ENCODE results near the gene ASPDH.

ASPDH gene

DNA sequence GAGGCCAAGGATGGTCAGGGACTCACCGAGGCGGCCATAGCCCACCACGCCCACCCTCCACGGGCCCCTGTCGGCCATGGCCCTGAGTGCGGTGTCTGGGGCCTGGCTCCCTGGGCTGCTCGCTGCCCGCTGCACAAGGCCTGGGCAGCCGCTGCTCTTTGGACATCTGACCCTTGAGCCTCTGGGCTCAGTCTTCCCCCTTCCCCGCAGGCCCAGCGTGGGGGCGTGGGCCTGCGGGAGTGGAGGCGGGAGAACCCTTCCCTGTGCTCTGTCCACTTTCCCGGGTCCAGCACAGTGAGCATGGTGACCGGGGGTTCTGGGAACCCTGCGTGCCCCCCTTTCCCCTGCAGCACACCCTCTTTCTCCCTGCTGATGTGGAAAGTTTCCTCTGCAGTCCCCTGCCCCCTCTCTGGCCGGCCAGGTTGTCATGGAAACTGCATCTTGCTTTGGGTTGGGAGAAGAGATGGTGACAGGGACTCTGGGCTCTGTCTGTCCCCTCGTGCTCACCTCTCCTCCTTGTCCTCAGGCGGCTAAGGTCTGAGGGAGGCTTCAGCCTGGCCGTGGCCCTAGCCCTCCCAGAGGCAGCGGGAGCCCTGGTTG is at the start of gene ASPDH:
TSS of gene ASPDH (minus strand) at position 168 of the 600 bp plus-strand sequence. CDS start at position 78, 90 bp downstream.
- no peak for DNase-seq (ENCODE audit: low read depth in 2 of 2)

DNA sequence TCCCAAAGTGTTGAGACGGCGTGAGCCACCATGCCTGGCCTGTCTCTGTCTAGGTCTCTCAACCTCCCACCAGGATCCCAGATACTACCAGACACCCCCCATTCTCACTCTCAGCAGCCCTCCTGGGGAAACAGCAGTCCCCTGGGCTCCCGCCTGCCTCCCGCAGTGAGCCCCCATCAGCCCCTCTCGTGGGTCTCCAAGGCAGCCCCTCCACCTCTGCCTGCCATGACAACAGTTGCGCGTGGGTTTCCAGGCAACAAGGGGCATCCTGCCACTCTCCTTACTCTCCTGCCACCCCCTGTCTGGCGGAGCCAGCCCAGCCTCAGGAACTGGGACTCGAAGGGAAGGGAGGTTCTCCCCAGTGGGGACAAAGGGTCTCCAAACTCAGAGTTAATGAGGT is 49.3 kb upstream of the ASPDH start:
- DNase-seq (ENCODE audit: low read depth in 2 of 2) = no peak

DNA sequence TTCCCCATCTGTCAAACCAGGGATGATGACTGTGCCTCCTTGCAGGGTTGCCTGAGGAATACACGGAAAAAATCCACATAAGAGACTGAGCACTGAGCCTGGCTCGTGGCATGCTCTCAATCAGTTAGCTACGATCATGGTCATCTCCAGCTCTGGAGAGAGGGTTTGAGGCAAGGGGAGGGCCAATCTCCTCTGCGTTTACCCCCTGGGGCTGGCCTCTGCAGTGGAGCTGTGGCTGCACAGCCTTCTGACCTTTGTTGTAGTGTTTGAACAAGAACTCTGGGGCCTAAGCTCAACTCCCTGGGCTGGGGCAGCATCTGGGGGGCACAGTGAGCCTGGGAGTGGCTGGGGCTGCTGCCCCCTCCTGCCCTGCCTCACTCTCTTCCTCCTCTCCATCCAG is 48.6 kb upstream of the ASPDH start:
- DNase-seq (ENCODE audit: low read depth in 2 of 2) = no peak

DNA sequence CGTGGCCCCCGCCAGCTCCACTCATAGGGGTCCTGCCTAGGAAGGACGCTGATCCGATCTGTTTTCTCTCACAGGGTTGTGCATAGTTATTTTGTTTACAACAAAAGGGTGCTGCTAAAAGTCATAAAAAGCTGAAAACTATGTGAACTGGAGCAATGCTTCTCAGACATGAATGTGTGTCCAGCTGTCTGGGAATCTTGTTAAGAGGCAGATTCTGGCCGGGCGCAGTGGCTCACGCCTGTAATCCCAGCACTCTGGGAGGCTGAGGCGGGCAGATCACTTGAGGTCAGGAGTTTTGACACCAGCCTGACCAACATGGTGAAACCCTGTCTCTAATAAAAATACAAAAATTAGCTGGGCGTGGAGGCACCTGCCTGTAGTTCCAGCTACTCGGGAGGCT is 45.9 kb upstream of the ASPDH start:
- no peak for DNase-seq (ENCODE audit: low read depth in 2 of 2)

DNA sequence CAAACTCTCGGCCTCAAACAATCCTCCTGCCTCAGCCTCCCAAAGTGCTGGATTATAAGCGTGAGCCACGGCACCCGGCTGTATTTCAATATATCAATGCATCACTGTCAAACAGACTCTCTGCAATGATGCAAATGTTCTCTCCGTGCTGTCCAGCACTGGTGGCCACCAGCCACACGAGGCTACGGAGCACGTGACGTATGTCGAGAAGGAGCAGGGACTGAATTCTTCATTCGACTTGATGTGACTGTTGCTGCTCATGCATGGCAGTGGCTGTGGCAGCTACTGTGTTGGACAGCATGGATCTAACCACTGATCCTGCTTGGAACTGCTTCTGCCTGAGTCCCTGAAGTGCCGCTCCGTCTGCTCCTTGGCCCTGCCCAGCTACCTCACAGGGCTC is 44.7 kb upstream of the ASPDH start:
- no peak for DNase-seq (ENCODE audit: low read depth in 2 of 2)

DNA sequence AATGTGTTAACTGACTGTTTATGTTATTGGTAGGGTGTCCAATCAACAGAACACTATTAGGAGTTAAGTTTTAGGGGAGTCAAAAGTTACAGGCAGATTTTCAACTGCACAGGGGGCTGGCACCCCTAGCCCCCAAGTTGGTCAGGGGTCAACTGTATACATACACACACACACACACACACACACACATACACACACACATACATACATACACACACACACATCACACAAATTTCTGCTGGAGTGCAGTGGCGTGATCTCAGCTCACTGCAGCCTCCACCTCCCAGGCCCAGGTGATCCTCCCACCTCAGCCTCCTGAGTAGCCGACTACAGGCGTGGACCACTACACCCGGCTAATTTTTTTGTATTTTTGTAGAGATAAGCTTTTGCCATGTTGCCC is 44.3 kb upstream of the ASPDH start:
- DNase-seq (ENCODE audit: low read depth in 2 of 2) = no peak

DNA sequence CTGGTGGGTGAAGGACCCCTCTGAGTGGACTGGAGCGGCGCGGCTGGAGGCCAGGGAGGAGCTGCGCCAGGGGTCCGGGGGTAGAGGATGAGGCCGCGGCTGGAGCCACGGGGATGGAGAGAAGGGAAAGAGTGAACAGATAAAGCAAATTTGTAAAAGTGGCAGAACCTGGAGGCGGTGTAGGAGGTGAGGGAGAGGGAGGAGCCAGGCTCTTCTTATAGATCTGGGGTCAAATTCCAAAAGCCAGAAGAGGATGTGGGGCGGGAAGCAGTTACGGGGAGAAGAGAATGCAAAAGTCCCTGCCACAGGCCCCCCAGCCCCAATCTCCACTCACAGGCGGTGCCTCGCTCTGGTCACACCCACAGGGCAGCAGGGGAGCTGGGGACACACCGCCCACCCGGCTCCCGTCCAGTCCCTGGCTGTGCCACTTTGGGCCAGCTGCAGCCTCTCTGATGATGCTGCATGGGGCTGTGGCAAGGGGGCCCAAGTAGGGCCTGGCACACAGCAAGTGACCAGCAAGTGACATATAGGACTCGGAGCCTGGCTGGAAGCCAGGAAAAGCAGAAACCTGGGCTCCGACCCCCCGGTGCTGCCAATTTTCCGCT is 43.4 kb upstream of the ASPDH start:
- no peak for DNase-seq (ENCODE audit: low read depth in 2 of 2)

DNA sequence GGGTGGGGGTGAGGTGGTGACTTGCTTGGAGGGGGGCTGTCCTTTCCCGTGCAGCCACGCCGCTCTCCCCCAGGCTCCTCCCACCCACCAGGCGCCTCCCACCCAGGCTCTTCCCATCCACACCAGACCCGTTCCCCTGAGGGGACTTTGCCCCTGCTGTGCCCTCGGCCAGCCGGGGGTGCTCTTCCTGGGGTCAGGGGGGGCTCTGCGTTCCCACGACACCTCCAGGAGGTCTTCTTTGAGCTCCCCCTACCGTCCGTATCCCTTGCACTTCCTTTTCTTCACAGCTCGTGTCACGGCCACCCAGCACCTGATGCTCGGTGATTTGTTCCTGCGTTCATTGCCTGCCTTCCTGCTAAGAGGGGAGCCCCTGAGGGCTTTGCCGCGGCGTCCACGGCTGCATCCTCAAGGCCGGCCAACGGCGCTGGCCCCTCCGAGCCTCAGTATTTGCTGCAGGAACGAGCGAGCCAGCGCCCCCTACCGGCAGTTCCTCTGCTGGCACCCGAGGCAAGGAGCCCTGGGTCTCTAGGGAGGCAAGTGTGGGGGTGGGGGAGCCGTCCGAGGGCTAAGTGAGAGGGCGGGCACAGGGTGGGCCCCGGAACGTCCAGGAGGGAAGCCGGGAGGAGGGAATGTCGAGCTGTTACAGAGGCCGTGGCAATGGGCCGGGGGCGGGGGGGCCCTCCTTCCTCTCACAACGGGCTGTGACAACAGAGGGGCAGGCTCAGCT is 42.7 kb upstream of the ASPDH start:
- DNase-seq (ENCODE audit: low read depth in 2 of 2) = peak; percentile 72 to 78

DNA sequence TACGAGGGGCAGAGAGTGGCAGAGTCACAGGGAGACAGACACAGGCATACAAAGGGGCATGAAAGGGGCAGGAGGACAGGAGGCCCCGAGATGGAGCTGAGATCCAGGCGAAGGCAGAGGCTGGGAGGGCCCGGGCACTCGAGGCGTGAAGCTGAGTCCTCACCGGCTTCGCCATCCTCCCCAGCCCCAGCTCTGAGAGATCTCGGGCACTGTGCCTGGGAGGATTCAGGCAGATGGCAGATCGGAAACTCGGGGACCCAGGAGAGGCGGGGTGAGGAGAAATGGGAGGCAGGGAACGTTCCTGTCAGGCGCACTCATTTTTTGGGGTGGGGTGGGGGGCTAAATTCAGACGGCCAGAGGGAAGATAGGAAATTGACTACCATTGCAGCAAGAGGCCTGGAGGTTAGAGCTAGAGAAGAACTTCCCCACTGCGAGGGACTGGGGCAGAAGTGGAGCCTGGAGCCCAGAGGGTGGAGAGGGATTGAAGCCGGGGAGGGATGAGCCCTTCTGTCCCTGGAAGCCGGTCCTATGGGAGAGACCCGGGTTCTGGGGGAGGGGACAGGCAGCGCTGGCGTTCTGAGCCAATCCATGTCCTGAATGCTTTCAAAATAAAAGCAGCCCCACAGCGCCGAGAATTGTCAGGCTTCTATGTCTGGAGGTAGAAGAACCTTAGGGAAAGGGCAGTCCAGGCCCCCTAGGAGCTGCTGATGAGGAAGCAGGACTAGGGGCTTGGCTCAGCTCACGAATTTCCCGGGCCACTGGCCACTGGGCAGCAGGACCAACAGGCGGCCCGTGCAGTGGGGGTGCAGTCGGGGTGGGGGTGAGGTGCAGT is 42.0 kb upstream of the ASPDH start:
- DNase-seq (ENCODE audit: low read depth in 2 of 2) = no peak

DNA sequence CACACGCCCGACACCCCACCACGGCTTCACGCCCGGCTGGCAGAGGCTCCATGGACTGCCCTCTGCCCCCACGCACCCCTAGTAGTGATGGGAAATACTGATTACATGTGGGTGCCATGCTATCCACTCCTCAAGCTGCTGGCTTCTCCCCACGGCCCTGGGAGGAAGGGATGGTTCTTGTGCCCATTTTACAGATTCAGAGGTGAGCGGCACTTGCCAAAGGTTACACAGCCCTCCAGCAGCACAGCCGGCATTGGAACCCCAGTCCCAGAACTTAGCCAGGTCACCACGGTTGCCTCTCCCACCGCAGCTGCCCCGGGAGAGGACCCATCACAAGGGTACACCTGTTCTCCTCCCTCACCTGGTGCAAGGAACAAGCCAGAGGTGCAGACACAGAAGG is 41.3 kb upstream of the ASPDH start:
- DNase-seq (ENCODE audit: low read depth in 2 of 2) = no peak

DNA sequence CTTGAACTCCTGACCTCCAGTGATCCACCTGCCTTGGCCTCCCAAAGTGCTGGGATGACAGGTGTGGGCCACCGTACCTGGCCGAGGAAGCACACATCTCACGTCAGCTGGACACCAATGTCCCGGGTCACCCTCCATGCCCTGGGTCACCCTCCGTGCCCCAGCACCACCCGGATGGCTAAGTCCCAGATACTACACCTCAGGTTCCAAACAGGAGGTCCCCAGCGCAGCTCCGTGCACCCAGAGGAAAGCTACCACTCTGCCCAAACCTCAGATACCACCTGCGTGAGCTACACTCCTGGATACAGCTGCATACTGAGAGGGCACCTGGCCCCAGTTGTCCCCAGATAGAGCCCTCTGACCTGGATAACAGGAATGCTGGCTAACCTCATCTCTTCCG is 40.5 kb upstream of the ASPDH start:
- DNase-seq (ENCODE audit: low read depth in 2 of 2) = no peak

DNA sequence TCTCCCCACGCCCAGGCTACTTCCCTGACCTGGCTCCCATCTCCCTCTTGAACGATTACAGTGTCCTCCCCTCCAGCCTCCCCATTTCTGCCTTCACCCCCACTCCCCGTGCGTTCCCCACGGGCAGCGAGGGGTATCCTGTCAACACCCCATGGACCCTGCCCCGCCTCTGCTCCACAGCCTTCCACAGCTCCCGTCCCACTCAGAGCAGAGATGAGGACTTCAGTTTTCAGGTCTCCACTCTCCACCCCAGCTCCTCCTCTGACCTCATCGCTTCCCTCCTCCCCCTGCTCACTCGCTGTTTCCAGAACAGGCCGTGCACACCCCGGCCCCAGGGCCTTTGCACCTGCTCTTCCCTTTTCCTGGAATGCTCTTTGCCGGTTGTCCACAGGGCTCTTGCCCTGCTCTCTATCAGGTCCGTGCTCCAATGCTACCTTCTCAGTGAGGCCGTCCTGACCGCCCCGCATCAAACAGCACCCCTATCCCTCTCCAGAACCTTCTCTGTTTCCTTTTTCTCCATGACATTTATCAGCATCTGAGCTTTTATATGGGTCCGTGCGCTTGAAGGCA is 39.5 kb upstream of the ASPDH start:
- DNase-seq (ENCODE audit: low read depth in 2 of 2) = no peak

DNA sequence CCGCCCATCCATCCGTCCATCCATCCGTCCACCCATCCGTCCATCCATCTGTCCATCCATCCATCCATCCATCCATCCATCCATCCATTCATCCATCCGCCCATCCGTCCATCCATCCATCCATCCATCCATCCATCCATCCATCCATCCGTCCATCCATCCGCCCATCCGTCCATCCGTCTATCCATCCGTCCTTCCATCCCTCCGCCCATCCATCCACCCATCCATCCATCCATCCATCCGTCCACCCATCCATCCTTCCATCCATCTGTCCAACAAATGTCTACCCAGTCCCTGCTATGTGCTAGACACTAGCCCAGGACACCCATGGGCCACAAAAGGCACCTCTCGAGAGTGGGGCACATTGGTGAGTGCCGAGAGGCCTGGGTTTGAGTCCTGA is 38.8 kb upstream of the ASPDH start:
- DNase-seq (ENCODE audit: low read depth in 2 of 2) = no peak

DNA sequence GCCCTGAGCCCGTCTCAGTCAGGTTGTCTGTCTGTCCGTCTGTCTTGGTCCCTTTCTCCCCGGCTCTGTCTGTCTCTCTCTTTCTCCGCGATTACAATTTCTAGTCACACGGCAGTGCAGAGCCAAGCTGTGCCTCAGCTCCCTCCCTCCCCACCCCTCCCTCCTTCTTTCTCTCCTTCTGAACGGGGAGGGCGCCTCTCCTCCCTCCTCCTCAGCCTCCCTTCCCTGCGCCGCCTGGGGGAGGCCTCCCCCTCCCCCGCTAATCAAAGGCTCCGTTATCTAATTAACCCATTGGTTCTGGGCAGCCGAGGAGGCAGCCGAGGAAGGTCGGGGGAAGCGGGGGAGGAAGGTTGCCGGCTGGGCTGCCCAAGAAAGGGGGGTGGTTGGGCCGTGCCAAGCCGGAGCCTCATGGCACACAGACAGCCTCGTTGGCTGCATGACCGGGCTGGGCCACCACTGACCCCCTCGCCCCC is 38.0 kb upstream of the ASPDH start:
- no peak for DNase-seq (ENCODE audit: low read depth in 2 of 2)

DNA sequence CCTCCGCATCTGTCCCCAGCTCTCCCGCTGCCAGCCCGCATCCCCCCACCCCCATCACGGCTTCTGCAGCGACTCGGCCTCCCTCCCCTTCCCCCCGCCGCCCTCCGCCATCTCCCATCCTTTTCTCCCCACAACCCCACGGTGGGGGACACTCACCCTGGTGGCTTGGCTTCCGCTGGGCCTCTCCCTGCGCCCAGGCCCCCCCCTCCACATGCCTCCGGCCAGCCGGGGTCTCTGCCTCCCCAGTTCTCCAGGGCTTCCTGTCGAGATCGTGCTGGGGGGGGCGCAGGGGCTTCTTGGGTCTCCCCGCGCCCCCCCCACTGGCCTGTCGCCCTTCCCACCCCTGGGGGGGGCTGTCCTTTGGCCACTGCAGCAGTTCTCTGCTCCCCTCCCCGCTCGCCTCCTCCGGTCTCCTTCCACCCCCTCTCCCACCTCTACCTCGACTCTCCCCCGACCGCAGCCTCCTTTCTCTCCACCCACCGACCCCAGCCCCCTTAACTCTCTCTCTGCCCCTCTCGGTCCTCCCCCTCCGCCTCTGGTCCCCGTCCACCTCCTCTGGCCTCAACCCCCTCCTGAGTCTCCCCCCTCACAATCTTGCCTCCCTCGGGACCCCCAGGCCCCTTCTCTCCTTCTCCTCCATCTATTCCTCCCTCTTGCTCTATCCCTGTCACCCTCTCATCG is 37.5 kb upstream of the ASPDH start:
- no peak for DNase-seq (ENCODE audit: low read depth in 2 of 2)

DNA sequence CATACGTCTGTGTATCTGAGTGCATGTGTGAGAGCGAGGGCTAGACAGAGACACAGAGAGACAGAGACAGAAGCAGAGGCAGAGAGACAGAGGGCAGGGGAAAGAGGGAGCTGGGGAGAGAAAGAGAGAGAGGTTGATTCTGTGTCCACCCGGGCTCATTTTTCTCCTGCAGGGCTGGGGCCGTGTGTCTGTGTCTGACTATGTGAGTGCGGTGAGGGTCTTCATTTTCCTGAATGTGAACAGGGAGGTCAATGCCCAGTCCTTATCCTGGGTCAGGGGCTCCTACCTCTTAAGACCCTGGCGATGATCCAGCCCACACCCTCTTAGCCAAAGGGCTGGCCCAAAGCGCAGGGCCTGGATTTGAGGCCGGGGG is 36.9 kb upstream of the ASPDH start:
- DNase-seq (ENCODE audit: low read depth in 2 of 2) = no peak

DNA sequence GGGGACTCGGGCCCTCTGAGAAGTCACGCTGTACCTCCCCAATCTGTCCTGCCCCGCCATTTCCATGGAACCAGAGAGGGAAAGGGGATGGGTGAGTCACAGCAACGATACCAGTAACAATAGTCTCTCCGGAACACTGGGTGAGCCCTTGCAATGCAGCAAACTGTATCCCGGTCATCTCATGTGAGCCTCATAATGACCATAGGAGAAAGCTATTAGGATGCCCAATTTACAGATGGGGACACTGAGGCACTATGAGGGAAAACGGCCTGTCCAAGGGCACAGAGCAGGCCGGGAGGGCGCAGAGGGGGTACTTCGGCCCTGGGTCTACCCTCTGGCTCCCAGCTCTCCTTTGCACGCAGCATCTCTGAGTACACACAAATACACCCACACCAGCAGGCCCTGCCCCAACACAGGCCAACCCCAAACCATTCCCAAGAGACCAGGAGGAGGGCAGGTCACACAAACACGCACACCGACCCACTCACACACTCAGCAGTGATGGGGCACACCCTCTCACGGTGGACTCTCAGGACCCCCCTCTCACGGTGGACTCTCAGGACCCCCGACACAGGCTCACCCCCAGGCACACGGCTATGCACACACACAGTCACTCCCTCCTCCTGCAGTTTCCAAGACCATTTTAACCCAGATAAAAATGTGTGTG is 36.3 kb upstream of the ASPDH start:
- no peak for DNase-seq (ENCODE audit: low read depth in 2 of 2)

DNA sequence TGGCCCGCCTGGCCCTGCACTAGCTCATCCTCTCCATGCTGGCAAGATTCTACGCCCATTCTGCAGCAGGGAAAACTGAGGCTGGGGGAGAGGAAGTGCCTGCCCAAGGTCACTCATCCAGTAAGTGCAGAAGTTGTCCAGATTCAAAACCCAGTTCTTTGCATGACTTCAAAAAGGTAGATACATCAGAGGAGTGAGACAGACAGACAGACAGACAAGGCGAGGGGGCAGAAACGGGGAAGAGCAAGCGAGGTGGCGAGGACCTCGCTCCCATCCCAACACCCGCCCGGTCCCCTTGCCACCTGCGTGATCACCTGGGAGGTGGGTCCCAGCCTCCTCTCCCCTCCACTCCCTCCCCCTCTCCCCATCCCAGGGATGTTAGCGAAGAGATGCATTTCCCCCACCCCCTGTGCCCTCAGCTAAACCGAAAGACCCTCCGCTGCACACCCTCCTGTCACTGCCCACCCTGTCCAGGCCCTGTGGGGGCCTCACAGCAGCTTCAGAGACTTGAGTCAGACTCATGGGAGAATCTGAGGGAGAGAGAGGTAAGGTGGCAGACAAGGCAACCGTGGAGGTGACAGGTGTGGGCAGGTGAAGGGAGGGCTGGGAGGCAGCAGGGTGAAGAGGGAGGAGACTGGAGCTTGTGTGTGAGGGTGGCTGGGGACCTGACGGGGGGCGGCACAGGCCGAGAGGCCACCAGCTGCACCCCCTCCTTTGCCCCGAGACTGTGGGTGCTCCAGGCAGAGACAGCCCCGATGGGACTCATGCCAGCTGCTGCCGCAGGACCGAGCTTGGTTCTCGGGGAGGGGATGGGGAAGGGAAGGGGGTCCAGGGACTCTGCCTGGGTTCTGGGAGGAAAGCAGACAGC is 35.6 kb upstream of the ASPDH start:
- no peak for DNase-seq (ENCODE audit: low read depth in 2 of 2)

DNA sequence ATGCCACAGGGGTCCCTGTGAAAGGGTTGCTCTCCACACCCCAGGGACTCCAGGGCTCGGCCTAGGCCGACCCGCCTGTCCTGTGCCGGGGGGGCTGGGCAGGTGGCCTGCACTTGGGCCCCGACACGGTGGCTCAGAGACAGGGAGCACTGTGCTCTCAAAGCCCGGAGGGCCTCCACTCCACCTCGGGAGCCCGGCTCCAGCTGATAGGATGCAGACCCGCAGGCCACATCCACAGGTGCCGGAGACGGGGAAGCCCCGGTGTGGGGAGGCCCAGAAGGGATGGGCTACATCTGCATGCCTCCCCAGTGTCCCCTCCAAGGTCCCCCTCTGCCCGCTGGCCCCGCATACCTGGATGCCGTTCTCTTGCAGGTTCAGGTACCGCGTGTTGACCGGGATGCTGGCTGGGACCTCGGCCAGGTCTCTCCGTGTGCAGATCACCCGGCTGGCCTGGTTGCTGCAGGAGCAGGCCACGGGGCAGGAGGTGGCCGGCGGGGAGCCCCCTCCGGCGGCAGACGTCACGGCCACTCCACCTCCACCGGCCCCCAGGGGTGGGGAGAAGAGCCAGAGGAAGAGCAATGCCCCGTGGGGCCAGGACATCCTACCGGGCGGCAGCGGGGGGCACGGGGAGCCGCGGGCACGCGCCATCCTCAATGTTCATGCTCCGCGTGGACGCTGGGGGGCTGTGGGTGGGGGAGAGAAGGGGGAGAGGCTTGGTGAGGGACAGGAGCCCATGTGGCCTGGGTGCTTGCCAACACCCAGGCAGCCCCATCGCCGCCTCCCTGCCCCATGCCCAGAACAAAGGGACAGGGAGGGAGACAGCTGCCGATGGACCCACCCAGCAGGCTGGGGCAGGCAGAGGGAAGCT is 34.7 kb upstream of the ASPDH start:
- DNase-seq (ENCODE audit: low read depth in 2 of 2) = no peak

All from stimulated activated CD8-positive, alpha-beta memory T cell treated with anti-CD3 and anti-CD28 coated beads, Interleukin-2, amount 100 ng/mL, for 48 hours (primary cell).